GM21447 (cell line): ENCODE measurements around the gene CBR3.
"Not testable (repeated sequence)": the region's sequence is repeated elsewhere in the genome, so short reads cannot be mapped to it uniquely, and the experiment has no call there.

Source experiments
- ATAC-seq: cut with Tn5 transposase; IDR thresholded peaks from one replicate; pipeline ENCODE4 v1.9.1; 2021; ENCODE audit not compliant: unreplicated experiment

Gene CBR3

GRCh38 chr21:36134803-36135390 is at the start of gene CBR3:
CBR3 (plus strand) TSS chr21:36135079; CDS start chr21:36135193, 114 bp downstream.
- no peak for ATAC-seq

DNA sequence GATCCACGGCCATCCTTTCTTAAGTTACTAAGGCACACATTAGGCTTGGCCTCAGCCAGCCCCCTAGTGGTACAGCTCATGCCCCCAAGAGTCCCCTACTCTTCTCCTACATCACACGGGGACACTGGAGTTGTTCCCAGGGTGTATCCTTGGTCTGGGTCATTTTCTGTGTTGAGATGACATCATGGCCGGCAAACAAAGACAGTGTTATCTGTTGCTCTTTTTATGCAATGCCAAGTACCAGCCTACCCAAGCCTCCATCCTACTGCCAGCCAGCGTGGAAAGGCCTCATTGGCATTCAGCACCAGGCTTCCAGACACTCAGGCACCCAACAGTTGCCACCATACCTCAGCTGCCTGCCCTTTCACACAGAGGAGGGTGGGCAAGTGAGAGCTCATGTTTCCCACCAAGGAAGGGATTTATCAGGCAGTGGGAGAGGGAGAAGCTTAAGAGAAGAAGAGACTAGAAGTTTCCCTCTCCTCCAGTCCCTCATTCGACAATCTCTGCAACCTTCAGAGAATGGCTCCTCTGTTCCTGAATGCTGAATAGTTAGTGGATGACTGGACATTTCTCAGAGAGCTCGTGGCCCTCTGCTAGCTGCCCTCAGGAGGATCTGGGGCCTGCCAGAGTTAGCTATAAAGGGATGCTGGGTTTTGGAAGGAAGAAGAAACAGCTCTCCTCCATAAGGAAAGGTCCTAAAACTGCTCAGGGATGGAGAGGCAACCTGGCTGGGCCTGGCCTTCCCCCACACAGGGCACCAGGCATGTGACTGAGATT is 47.3 kb upstream of the CBR3 start:
- ATAC-seq, result no peak

GRCh38 chr21:36089946-36090345 is 44.9 kb upstream of the CBR3 start:
- ATAC-seq, result no peak

DNA sequence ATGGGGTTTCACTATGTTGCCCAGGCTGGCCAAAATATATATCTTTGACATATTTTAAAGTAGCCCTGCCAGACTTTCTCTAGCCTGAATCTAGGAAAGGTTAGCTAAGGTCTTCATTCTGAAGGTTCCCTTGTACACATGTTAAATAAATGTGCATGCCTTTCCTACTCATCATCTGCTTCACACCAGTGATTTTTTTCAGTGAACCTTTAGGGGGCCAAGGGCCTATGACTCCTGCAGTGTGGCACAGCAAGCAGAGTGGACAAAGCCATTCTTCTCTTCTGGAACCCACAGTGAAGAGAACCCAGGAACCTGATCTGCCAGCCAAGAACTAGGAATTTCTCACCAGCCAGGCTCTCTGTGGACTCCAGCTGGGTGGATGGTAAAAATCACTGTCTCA is 42.2 kb upstream of the CBR3 start:
- no peak for ATAC-seq

GRCh38 chr21:36093512-36093911 is 41.4 kb upstream of the CBR3 start:
- ATAC-seq, result no peak

- no peak for ATAC-seq
These were observed 38.2 kb upstream of the CBR3 start for GRCh38 chr21:36096398-36097290.

- peak; percentile 73 for ATAC-seq
These were observed 37.3 kb upstream of the CBR3 start for GRCh38 chr21:36097427-36098181.

DNA sequence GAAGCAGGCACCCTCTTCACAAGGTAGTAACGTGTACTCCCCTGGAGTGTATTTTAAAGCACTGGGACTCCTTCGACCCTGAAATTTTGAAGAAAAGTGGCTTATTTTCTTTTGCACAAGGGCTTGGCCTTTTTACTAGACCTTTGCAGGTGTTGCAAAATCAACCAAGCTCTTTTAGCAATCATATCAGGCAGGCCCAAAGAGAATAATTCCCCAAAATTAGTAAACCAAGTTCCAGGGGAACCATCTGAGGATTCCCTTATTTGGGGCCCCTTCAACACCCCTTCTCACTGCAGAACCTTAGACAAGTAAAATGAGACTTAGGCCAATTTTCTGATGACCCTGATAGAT is 36.7 kb upstream of the CBR3 start:
- no peak for ATAC-seq

- ATAC-seq, result no peak
These were observed 35.9 kb upstream of the CBR3 start for GRCh38 chr21:36099000-36099399.

DNA sequence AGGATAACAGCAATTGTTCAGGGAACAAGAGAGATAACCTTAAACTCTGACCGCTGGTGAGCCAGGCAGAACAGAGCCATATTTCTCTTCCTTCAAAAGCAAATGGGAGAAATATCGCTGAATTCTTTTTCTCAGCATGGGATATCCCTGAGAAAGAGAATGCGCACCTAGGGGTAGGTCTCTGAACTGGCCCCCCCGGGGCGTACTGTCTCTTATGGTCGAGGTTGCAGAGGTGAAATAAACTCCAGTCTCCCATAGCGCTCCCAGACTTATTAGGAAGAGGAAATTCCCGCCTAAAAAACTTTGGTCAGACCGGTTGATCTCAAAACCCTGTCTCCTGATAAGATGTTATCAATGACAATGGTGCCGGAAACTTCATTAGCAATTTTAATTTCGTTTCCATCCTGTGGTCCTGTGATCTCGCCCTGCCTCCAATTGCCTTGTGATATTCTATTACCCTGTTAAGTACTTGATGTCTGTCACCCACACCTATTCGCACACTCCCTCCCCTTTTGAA is 35.1 kb upstream of the CBR3 start:
- ATAC-seq, result not testable (repeated sequence)

DNA sequence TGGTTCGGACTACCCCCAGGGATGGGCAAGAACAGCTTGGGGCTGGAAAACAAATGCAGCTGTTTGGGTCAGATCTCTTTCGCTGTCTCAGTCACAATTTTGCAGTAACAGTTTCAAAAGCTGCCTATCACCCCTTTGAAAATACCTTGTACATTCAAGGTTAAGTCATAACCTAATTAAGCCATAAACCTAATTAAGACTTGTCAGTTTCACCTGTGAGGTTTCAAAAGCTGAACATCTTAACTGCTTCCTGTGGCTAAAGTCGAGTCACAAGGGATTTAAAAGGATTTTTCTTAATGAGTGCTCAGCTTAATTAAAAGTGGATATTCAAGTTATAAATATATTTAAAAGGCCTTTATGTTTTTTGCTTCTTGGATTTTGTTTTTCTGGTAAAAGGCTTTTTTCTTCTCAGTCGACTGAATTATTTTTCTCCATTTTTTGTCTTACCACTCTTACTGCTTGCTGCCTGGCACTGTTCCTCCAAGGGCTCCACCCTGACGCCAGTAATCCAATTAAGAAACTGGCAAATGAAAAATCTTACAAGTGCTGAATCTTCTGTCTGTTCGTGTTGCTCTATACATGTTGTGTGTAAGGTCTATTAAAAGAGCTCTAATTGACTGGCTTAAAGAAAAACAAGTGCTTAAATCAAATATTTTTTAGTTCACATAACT is 33.8 kb upstream of the CBR3 start:
- ATAC-seq, result no peak

- ATAC-seq, result no peak
These were observed 31.4 kb upstream of the CBR3 start for GRCh38 chr21:36103434-36103833.

- ATAC-seq, result no peak
These were observed 30.3 kb upstream of the CBR3 start for GRCh38 chr21:36104317-36105300.

DNA sequence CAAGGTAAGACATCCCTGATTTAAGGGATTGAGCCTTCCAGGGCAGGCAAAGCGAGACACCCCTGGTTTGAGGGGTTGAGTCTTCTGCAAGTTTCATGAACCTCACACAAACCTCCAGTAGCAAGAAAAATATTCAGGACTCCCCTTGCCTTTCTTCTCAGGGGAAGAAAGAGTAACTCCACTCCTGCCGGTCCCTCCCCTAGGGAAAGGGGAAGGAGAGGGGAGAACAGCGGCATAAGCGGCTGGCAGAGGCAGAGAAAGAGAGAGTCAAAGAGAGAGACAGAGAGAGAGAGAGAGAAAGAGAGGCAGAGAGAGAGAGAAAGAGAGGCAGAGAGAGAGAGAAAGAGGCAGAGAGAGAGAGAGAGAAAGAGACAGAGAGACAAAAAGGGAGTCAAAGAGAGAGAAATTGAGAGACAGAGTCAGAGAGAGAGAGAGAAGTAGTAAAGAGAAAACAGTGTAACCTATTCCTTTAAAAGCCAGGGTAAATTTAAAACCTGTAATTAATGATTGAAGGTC is 29.5 kb upstream of the CBR3 start:
- ATAC-seq, result no peak

GRCh38 chr21:36109868-36110267 is 25.0 kb upstream of the CBR3 start:
- no peak for ATAC-seq

GRCh38 chr21:36111238-36111637 is 23.6 kb upstream of the CBR3 start:
- ATAC-seq, result no peak

DNA sequence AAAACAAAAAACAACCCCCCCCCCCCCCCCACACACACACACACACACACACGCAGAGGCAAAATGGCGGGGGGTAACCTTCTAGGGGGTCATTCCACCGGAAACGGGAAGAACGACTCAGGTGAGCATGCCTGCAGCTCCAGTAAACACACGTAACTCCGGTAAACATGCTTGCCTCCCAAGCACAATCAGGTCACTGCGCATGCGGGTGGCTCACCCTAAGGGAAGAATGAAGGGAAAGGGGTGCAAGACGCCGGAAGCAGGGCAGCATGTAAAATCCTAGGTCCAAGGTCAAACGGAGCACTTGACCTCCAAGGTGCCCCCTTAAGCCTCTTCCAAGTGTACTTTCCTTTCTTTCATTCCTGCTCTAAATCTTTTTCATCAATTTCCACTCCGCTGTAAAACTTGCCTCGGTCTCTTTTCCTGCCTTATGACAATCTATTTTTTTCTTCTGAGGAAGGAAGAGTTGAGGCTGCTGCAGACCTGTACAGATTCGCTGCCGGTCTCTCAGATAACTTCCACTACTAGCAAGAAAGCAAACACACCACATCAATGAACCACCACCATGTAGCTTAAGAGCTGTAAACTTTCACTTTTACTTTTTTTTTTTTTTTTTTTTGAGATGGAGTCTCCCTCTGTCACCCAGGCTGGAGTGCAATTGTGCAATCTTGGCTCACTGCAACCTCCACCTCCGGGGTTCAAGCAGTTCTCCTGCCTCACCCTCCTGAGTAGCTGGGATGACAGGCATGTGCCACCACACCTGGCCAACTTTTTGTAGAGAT is 21.0 kb upstream of the CBR3 start:
- no peak for ATAC-seq

DNA sequence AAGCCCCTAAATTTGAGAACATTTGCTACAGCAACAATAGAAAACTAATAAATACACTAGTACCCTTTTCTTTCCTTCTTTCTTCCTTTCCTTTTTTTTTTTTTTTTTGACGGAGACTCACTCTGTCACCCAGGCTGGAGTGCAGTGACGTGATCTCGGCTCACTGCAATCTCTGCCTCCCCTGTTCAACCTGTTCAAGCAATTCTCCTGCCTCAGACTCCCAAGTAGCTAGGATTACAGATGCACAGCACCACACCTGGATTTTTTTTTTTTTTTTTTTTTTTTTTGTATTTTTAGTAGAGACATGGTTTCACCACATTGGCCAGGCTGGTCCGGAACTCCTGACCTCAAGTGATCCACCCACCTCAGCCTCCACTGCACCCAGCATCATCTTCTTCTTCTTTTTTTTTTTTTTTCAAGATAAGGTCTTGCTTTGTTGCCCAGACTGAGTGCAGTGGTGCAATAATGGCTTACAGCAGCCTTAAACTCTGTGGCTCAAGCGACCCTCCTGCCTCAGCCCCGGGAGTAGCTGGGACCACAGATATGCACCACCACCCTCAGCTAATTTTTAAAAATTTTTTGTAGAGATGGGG is 19.6 kb upstream of the CBR3 start:
- no peak for ATAC-seq
